Measurements from ENCODE around the gene CERS2.

CERS2 gene

DNA sequence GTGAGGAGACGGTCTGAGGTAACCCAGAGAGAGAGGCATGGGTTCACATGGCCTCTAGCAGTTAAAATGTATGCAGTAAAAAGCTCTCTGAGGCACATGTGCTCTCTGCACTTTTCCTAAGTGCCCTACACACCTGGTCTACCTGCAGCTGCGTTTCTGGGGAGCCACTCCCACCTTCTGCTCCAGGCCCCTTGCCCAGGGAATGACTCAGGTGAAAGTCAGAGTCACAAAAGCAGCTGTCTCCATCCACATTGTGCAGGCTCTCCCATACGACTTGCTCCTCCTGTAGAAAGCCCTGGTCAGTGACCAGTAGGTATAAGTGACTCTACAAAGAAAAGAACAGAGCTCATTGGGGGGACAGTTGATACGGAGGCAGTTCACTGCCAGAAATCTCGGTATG is 23.3 kb upstream of the CERS2 start:
- DNase-seq (ENCODE audit: low read depth in 2 of 2): no peak
- TF ChIP-seq, protein P1, sequence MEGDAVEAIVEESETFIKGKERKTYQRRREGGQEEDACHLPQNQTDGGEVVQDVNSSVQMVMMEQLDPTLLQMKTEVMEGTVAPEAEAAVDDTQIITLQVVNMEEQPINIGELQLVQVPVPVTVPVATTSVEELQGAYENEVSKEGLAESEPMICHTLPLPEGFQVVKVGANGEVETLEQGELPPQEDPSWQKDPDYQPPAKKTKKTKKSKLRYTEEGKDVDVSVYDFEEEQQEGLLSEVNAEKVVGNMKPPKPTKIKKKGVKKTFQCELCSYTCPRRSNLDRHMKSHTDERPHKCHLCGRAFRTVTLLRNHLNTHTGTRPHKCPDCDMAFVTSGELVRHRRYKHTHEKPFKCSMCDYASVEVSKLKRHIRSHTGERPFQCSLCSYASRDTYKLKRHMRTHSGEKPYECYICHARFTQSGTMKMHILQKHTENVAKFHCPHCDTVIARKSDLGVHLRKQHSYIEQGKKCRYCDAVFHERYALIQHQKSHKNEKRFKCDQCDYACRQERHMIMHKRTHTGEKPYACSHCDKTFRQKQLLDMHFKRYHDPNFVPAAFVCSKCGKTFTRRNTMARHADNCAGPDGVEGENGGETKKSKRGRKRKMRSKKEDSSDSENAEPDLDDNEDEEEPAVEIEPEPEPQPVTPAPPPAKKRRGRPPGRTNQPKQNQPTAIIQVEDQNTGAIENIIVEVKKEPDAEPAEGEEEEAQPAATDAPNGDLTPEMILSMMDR (IDR thresholded peaks at IDR 0.05; ENCODE audit: low read depth, low read length): no peak
- no peak overlapping the region for H3K4me3 ChIP-seq (replicated peaks in 1 of 2; ENCODE audit: low read depth in 2 of 2, low read length in 2 of 2)

DNA sequence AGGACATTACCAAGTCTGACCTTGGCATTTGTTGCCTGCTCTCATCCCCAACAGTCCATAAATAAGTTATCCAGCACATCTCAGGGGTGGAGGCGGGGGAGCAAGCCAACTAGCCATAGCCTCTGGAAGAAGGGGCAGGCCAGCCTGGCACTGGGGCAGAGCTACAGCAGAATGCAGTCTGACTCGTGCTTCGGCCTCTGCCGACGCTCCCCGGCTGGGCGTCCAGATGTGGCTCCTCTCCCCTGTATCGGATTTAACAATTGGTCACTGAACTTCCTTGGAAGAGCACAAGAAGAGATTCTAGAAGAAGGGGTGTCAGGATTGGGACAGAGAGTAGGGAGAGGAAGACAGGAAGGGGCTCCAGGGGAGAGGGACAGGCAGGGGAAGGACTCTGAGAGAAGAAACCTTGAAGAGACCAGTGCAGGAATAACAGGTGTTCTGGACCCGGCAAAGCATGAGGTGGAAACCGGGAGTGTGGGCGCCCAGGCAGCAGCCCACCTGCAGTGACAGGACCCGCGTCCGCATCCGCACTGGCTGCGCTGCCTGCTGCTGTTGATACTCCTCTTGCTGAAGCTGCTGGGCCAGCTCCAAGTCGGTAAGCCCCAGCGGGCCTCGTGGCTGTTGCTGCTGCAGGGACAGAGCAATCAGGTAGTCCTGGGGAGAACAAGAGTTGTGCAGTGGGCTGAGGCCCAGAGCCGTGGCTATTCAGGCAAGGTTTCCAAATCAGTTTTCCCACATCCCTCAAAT is 22.7 kb upstream of the CERS2 start:
- no peak for DNase-seq (ENCODE audit: low read depth in 2 of 2)
- H3K4me3 ChIP-seq (replicated peaks in 1 of 2; ENCODE audit: low read depth in 2 of 2, low read length in 2 of 2): no peak overlapping the region
- TF ChIP-seq, protein P1 (IDR thresholded peaks at IDR 0.05; ENCODE audit: low read depth, low read length): no peak

DNA sequence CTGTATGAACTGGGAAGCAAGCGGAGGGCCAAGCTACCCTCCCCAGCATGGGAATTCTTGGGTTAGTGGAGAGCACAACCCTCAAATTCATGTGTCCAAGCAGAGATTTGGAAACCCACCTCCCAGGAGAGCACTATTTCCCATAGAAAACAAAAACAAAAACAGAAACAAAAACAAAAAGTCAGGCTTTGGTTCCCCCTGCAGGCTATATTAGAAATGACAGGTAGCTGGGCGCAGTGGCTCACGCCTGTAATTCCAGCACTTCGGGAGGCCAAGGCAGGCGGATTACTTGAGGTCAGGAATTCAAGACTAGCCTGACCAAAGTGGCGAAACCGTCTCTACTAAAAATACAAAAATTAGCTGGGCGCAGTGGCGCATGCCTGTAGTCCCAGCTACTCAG is 21.3 kb upstream of the CERS2 start:
- no peak overlapping the region for H3K4me3 ChIP-seq (replicated peaks in 1 of 2; ENCODE audit: low read depth in 2 of 2, low read length in 2 of 2)
- DNase-seq (ENCODE audit: low read depth in 2 of 2): peak; percentile 64 to 66

DNA sequence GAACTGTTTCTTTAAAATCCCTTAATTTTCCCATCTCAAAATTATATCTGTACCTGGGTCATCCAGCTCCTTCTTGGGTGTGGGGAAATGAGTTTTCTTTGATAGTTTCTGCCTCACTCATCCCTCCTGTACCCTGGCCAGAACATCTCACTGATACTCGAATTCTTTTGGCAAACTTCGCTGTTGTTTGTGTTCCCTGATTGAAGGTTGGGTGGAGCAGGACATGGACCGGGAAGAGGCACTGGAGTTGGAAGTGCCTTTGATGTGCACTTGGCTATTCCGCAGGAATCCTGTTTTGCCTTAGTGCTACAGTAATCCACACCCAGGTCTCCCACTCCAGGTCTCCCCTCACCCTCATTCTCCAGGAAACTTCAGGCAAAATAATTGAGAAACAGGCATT is 20.8 kb upstream of the CERS2 start:
- TF ChIP-seq, protein P1 (IDR thresholded peaks at IDR 0.05; ENCODE audit: low read depth, low read length): no peak
- no peak overlapping the region for H3K4me3 ChIP-seq (replicated peaks in 1 of 2; ENCODE audit: low read depth in 2 of 2, low read length in 2 of 2)
- no peak for DNase-seq (ENCODE audit: low read depth in 2 of 2)

More for the DNA sequence above, 21.3 kb upstream of the CERS2 start:
- TF ChIP-seq, protein P1 (IDR thresholded peaks at IDR 0.05; ENCODE audit: low read depth, low read length): peak; percentile 71

DNA sequence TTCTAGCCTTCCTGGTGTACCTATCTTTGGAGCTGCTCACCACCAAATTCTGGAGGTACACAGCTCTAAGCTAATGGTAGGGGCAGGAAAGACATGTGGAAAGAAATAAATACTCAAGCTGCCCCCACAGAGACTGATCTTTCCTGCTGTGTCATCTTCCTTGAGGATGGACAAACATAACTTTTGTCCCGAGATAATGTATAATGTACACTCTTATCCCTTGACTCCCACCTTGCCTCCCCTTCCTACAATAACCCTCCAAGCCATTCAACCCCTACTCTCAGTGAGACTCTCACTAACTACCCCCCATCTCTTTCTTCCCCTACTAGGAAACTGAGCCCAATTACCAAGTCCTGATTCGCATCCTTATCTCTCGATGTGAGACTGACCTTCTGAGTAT is 19.6 kb upstream of the CERS2 start:
- no peak for DNase-seq (ENCODE audit: low read depth in 2 of 2)
- TF ChIP-seq, protein P1 (IDR thresholded peaks at IDR 0.05; ENCODE audit: low read depth, low read length): no peak
- no peak overlapping the region for H3K4me3 ChIP-seq (replicated peaks in 1 of 2; ENCODE audit: low read depth in 2 of 2, low read length in 2 of 2)

DNA sequence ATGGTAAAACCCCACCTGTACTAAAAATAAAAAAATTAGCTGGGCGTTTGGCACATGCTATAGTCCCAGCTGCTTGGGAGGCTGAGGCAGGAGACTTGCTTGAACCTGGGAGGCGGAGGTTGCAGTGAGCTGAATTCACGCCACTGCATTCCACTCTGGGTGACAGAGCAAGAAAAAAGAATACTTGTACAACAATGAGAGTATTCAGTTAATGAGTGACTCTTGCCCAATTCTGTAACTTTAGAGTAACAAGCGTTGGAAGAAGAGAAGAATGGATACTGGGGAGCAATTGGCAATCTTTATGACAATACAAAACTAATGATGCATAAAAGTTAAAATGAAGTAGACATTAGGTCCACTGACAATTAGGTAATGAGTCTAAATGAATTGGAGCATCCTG is 18.0 kb upstream of the CERS2 start:
- H3K4me3 ChIP-seq (replicated peaks in 1 of 2; ENCODE audit: low read depth in 2 of 2, low read length in 2 of 2): no peak overlapping the region
- DNase-seq (ENCODE audit: low read depth in 2 of 2): no peak
- TF ChIP-seq, protein P1 (IDR thresholded peaks at IDR 0.05; ENCODE audit: low read depth, low read length): no peak

DNA sequence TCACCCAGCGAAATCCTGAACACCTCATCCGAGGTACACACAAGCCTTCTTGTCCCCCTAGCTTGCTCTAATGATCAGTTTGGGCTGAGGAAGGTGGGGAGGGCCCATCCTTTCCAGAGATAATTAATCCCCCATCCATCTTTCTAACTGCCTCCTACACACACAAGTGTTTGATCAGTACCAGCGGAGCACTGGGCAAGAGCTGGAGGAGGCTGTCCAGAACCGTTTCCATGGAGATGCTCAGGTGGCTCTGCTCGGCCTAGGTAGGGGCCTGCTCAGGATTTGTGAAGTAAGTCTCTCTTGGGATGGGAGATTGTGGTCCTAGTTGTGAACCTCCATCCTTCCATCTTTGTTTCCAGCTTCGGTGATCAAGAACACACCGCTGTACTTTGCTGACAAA is 13.3 kb upstream of the CERS2 start:
- no peak overlapping the region for H3K4me3 ChIP-seq (replicated peaks in 1 of 2; ENCODE audit: low read depth in 2 of 2, low read length in 2 of 2)
- TF ChIP-seq, protein P1 (IDR thresholded peaks at IDR 0.05; ENCODE audit: low read depth, low read length): no peak
- no peak for DNase-seq (ENCODE audit: low read depth in 2 of 2)

All from cardiac fibroblast (primary cell).